ENCODE measurements around the gene F10. TPM values are rescaled to one million over a fixed set of nuclear protein-coding genes. Genes with fewer than 3 reads are reported as not detected.

The F10 gene
- total and polyA plus RNA-seq, 2 of the 13 experiments (the other 11 are each of a cell fraction or from before 2014, with no cell fraction given): 58.4 to 237 TPM

GRCh38 chr13:113109151-113110047 lies 13.2 kb upstream of the F10 start:
- Histone ChIP-seq H3K36me3 (replicated peaks in 1 of 2; ENCODE audit: control insufficient read depth in 1 of 2, insufficient read depth in 2 of 2, low read length in 2 of 2) (no peaks in the 10 kb centered on the region; a peak in 1 of 5 replicates), H3K79me2 (ENCODE audit: insufficient read depth, low read length) (peaks cover 8% of the 10 kb centered on the region), H2AFZ (ENCODE audit: low read length) (no peak overlapping the region), H3K27me3 (ENCODE audit: control insufficient read depth in 1 of 2, insufficient read depth in 2 of 2, low read length in 2 of 2) (no peaks in the 10 kb centered on the region), H3K9ac (ENCODE audit: insufficient read depth, low read depth, low read length) (no peak overlapping the region), H3K27ac (ENCODE audit: extremely low read length, insufficient read depth, low read length) (no peak overlapping the region), H3K9me3 (ENCODE audit: low read length) (no peaks in the 10 kb centered on the region), H3K4me3 (replicated peaks in 1 of 3; ENCODE audit: insufficient read depth in 1 of 3, low read depth in 2 of 3, low read length in 3 of 3) (no peak overlapping the region), H3K4me2 (ENCODE audit: low read depth, low read length) (no peak overlapping the region), H3K4me1 (ENCODE audit: insufficient read depth, low read length) (peaks cover 33% of the 10 kb centered on the region), H4K20me1 (ENCODE audit: insufficient read depth, low read length) (no peaks in the 10 kb centered on the region)
- ChIA-PET POLR2A (no interaction called here), CTCF (ENCODE audit: low intra/inter-chr PET ratio, low total read pairs) (no interaction called here)
- ATAC-seq (no peak), FAIRE-seq (no peak), DNase-seq (ENCODE audit: low spot score) (no peak)
- intact Hi-C loops (cut with micrococcal nuclease; ENCODE audit: unreplicated experiment): no loop called here
- in situ Hi-C loops (cut with HindIII; ENCODE audit: extremely low pct_ligation_motif_present, low pct_unique_long_range_greater_than_20kb): no loop called here
- 97% methylated on average over 61 of the region's 73 CpGs for WGBS (ENCODE audit: low lambda C conversion rate)
- TF ChIP-seq ZNF687 (CRISPR knock-in tag; IDR thresholded peaks at IDR 0.05) (no peak), RBFOX2 (IDR thresholded peaks at IDR 0.05; ENCODE audit: low read depth, low read length) (peak; percentile 57; the same call in 1 of the 2 replicates), PRDM15 (CRISPR knock-in tag; IDR thresholded peaks at IDR 0.05) (no peak), ZNF841 (CRISPR knock-in tag; IDR thresholded peaks at IDR 0.05; ENCODE audit: borderline replicate concordance) (no peak)
- no TSS peak for BruUV-seq (replicated peaks)
